Measurements from ENCODE around the gene DIPK1C. TPM values are rescaled to one million over a fixed set of nuclear protein-coding genes. Genes with fewer than 3 reads are reported as not detected.

DIPK1C gene
- total and polyA plus RNA-seq, 2 of the 4 experiments (the other 2 are of a cell fraction): not detected

DNA sequence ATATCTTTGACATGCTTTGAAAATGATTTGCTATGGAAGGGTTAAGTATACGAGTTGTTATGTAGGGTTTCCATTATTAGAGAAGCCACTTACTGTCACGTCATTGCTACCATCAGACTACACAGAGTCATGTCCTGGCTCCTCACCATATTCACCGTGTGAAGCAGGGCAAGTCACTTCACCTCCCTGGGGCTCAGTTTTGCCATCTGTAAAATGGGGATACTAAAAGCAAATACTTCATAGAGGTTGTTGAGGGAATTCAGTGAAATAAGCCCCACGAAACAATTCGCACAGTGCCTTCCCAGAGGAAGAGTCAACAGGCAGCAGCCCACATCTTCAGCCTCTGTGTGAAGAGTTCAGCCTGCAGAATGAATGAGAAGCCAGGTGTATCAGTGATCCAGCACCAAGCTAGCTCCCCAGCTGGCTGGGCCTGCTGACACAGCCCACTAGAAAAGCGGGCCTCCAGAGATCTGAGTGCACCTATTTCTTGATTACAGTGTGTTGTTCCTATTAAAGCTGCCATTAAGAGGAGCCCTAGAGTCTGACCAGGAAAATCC, 3.4 kb downstream of the DIPK1C start:
- H3K9ac ChIP-seq (ENCODE audit: low read depth, low read length): no peak overlapping the region
- no peaks in the 10 kb centered on the region for H3K79me1 ChIP-seq (ENCODE audit: low read depth in 1 of 2, low read length in 2 of 2)
- no peak overlapping the region for H2AFZ ChIP-seq (replicated peaks; ENCODE audit: low read length, poor library complexity)
- no peak overlapping the region for H4K5ac ChIP-seq (ENCODE audit: low read depth, low read length)
- no peak overlapping the region for H2BK20ac ChIP-seq (ENCODE audit: low read depth, low read length)
- in situ Hi-C loops (cut with MboI; ENCODE audit: low sequenced_read_pairs) (no loop called here), intact Hi-C loops (cut with micrococcal nuclease) (no loop called here), dilution Hi-C loops (cut with HindIII; ENCODE audit: low sequenced_read_pairs, unreplicated experiment) (no loop called here)
- no peak overlapping the region for H3K14ac ChIP-seq (replicated peaks; ENCODE audit: low read depth, low read length)
- no peak overlapping the region for H2AK9ac ChIP-seq (replicated peaks; ENCODE audit: low read depth, low read length, poor library complexity)
- no peak overlapping the region for H3K4ac ChIP-seq (ENCODE audit: low read depth, low read length)
- no peak overlapping the region for H3K27ac ChIP-seq (ENCODE audit: insufficient read depth, low read length)
- no peaks in the 10 kb centered on the region for H3K4me1 ChIP-seq (ENCODE audit: control insufficient read depth, insufficient read depth, low read length)
- H2AK5ac ChIP-seq (ENCODE audit: low read depth, low read length): no peak overlapping the region
- no peak overlapping the region for H3K56ac ChIP-seq (ENCODE audit: extremely low read depth, insufficient read depth, low read length)
- no CpG with 5 or more reads among the region's 6 CpGs for WGBS, 2 experiments (ENCODE audit: extremely low coverage in 2 of 2, insufficient read length in 1 of 2)
- no peaks in the 10 kb centered on the region for H4K20me1 ChIP-seq (ENCODE audit: insufficient read depth, low read length)
- H3K9me3 ChIP-seq (ENCODE audit: control insufficient read depth, insufficient read depth, low read length): no peaks in the 10 kb centered on the region
- no peak overlapping the region for H2BK120ac ChIP-seq (ENCODE audit: low read depth, low read length)
- ATAC-seq (ENCODE audit: low read depth) (no peak), DNase-seq (no peak)
- no peak overlapping the region for H4K91ac ChIP-seq (ENCODE audit: insufficient read depth, low read depth, low read length)
- no peak overlapping the region for H3K4me2 ChIP-seq (ENCODE audit: low read depth, low read length)
- POLR2A ChIA-PET (ENCODE audit: unreplicated experiment): no interaction called here
- H3K18ac ChIP-seq (ENCODE audit: low read depth, low read length): no peak overlapping the region
- no TSS peak for BruUV-seq (replicated peaks)
- H3K4me3 ChIP-seq (ENCODE audit: insufficient read depth, low read depth, low read length): no peak overlapping the region
- no peaks in the 10 kb centered on the region for H3K9me1 ChIP-seq (ENCODE audit: insufficient read depth, low read length)
- TF ChIP-seq POLR2A (IDR thresholded peaks at IDR 0.05; ENCODE audit: low read depth, low read length) (no peak), CHD1 (IDR thresholded peaks at IDR 0.05; ENCODE audit: low read depth, low read length) (no peak), SMC3 (IDR thresholded peaks at IDR 0.05; ENCODE audit: low read depth, low read length) (no peak), FOS (IDR thresholded peaks at IDR 0.05; ENCODE audit: low read depth, low read length) (no peak)
- H3K23ac ChIP-seq (ENCODE audit: low read depth, low read length): no peak overlapping the region
- CTCF ChIA-PET: no interaction called here
- H3K27me3 ChIP-seq (ENCODE audit: control insufficient read depth, insufficient read depth, low read length): peaks cover 49% of the 10 kb centered on the region
- H3K36me3 ChIP-seq (ENCODE audit: control insufficient read depth, insufficient read depth, low read length): no peaks in the 10 kb centered on the region
- no peak overlapping the region for H4K8ac ChIP-seq (ENCODE audit: low read depth in 2 of 2, low read length in 2 of 2)
- H2BK15ac ChIP-seq (ENCODE audit: low read depth, low read length): no peak overlapping the region
- H2BK5ac ChIP-seq (ENCODE audit: low read depth, low read length, poor library complexity, severe bottlenecking): no peak overlapping the region

Data from IMR-90 (cell line).